K562 (cell line): ENCODE measurements around the gene UBE3B. TPM values are rescaled to one million over a fixed set of nuclear protein-coding genes. Genes with fewer than 3 reads are reported as not detected.

ENCODE experiments used
- ATAC-seq: fragments of 200-7000 bp; cut with Tn5 transposase; 3 replicates; pipeline ENCODE4 v1.9.1; 2020; ENCODE audit warnings: moderate library complexity
- BruUV-seq: library from RNA; stranded (reverse); fragments of 400-500 nt; replicated peaks from 2 replicates; lab custom pipeline; 2021; lab: Mats Ljungman, UMichigan
- CTCF ChIA-PET: fragments of 300-600 bp; formaldehyde crosslinking; extraction: SDS; loops from one replicate; lab custom pipeline; 2021; ENCODE audit warnings: low intra/inter-chr PET ratio; lab: Yijun Ruan, JAX
- POLR2A ChIA-PET: fragments of 300-600, 350-650 bp; sonication (Branson Sonifier 250); formaldehyde crosslinking; extraction: SDS; loops from one replicate; lab custom pipeline; 2021; ENCODE audit warnings: antibody characterized with exemption, inconsistent platforms; lab: Yijun Ruan, JAX
- DNase-seq, 4 experiments: peaks; one replicate each; pipeline versions ENCODE4 v3.0.0 to v3.0.0-alpha.2; 2011 to 2018; ENCODE audit warnings: low spot score in 3 of 4, mixed read lengths in 3 of 4; ENCODE audit errors: extremely low read depth in 1 of 4
- FAIRE-seq: peaks from 2 replicates; lab custom pipeline; 2011; peaks lifted over from hg19 to GRCh38; lab: Jason Lieb, UNC
- H2AFZ ChIP-seq: 2 replicates; pipeline ENCODE4 v1.6.0; 2011; ENCODE audit warnings: low read depth, low read length, control low read depth, inconsistent platforms
- H3K27ac ChIP-seq: fragments of 200-600 bp; 3 replicates; pipeline ENCODE4 v1.8.0; 2011; ENCODE audit warnings: low read depth, mild to moderate bottlenecking, control low read depth, inconsistent platforms, low read length, moderate library complexity, mixed read lengths; ENCODE audit errors: extremely low read depth
- H3K27me3 ChIP-seq, 2 experiments: fragments of 300-600 bp in 1 of 2; 2 replicates in 1 of 2; 3 replicates in 1 of 2; pipeline versions ENCODE4 v1.6.0 to v1.8.0; 2011; ENCODE audit warnings: inconsistent platforms in 2 of 2, low read length in 2 of 2, mild to moderate bottlenecking in 1 of 2, mixed read lengths in 1 of 2, moderate library complexity in 1 of 2; ENCODE audit not compliant: control insufficient read depth in 2 of 2, insufficient read depth in 2 of 2
- H3K36me3 ChIP-seq: fragments of 300-600 bp; 3 replicates; pipeline ENCODE4 v1.8.0; 2011; ENCODE audit warnings: mild to moderate bottlenecking, low read length, inconsistent platforms; ENCODE audit not compliant: control insufficient read depth, insufficient read depth
- H3K4me1 ChIP-seq, 2 experiments: fragments of 200-600 bp in 1 of 2; replicated peaks in 1 of 2; 2 replicates in 1 of 2; 3 replicates in 1 of 2; pipeline versions ENCODE4 v1.5.1 to v1.8.0; 2011; ENCODE audit warnings: inconsistent platforms in 2 of 2, low read length in 2 of 2, mild to moderate bottlenecking in 1 of 2, mixed read lengths in 1 of 2, moderate library complexity in 1 of 2; ENCODE audit not compliant: control insufficient read depth in 2 of 2, insufficient read depth in 2 of 2
- H3K4me2 ChIP-seq: 2 replicates; pipeline ENCODE4 v1.6.1; 2011; ENCODE audit warnings: low read length, control low read depth, inconsistent platforms, mixed read lengths; ENCODE audit not compliant: insufficient read depth
- H3K4me3 ChIP-seq: fragments of 200-600 bp; sonication (generic), shearing (Covaris generic); 2 replicates; pipeline ENCODE4 v1.5.1; 2016; ENCODE audit warnings: control low read depth, inconsistent platforms
- H3K79me2 ChIP-seq: fragments of 200-600 bp; 3 replicates; pipeline ENCODE4 v1.8.0; 2011; ENCODE audit warnings: low read length, inconsistent platforms; ENCODE audit not compliant: control insufficient read depth, insufficient read depth
- H3K9ac ChIP-seq, 2 experiments: 2 replicates each; pipeline versions ENCODE4 v1.6.0 to v1.6.1; 2011; ENCODE audit warnings: low read depth in 2 of 2, low read length in 2 of 2, control low read depth in 1 of 2, inconsistent platforms in 1 of 2, mild to moderate bottlenecking in 1 of 2, mixed read lengths in 1 of 2; ENCODE audit not compliant: insufficient read depth in 1 of 2
- H3K9me1 ChIP-seq: one replicate; pipeline ENCODE4 v1.6.0; 2011; ENCODE audit warnings: inconsistent platforms, mild to moderate bottlenecking, low read length, moderate library complexity; ENCODE audit not compliant: control insufficient read depth, insufficient read depth
- H3K9me3 ChIP-seq: replicated peaks from 2 replicates; pipeline ENCODE4 v1.5.1; 2011; ENCODE audit warnings: low read depth, low read length, inconsistent platforms; ENCODE audit not compliant: control insufficient read depth, insufficient read depth
- H4K20me1 ChIP-seq: replicated peaks from 2 replicates; pipeline ENCODE4 v1.6.1; 2011; ENCODE audit warnings: low read length, inconsistent platforms, mixed read lengths; ENCODE audit not compliant: control insufficient read depth, insufficient read depth
- AFF1 ChIP-seq, 2 experiments: fragments of 450-650 bp; IDR thresholded peaks; 2 replicates each; pipeline ENCODE4 v1.6.1; 2018; ENCODE audit warnings: mild to moderate bottlenecking in 2 of 2, low read depth in 1 of 2; ENCODE audit not compliant: partially characterized antibody in 2 of 2
- BDP1 ChIP-seq: IDR thresholded peaks from 3 replicates; pipeline ENCODE4 v1.6.1; 2011; ENCODE audit not compliant: insufficient read length, insufficient read depth
- CCNT2 ChIP-seq: IDR thresholded peaks from 2 replicates; pipeline ENCODE4 v1.6.1; 2011; ENCODE audit warnings: borderline replicate concordance, low read depth, mild to moderate bottlenecking, moderate library complexity, mixed read lengths, low read length; ENCODE audit not compliant: insufficient read length; ENCODE audit errors: extremely low read depth
- FOXP4 ChIP-seq: sonication (generic); formaldehyde crosslinking; IDR thresholded peaks from 2 replicates; pipeline ENCODE4 v1.8.0; 2022; ENCODE audit warnings: mild to moderate bottlenecking, missing genetic modification reagents, borderline replicate concordance
- MAZ ChIP-seq, 2 experiments: fragments of 450-650 bp in 1 of 2; sonication (generic) in 1 of 2; formaldehyde crosslinking; IDR thresholded peaks in 1 of 2; conservative IDR thresholded peaks in 1 of 2; 2 replicates each; pipeline versions ENCODE4 v1.4.0 to v1.5.0; 2020; ENCODE audit warnings: mild to moderate bottlenecking in 1 of 2, missing genetic modification reagents in 1 of 2
- RNF2 ChIP-seq: sonication (generic); IDR thresholded peaks from 2 replicates; pipeline ENCODE4 v1.6.1; 2016
- SRSF7 ChIP-seq: fragments of 200-400 bp; formaldehyde crosslinking; optimal IDR thresholded peaks from 2 replicates; pipeline ENCODE3; 2017; ENCODE audit warnings: mild to moderate bottlenecking, low read depth, low read length
- ZNF184 ChIP-seq: sonication (generic); formaldehyde crosslinking; IDR thresholded peaks from 2 replicates; pipeline ENCODE4 v1.5.0; 2020; ENCODE audit warnings: missing genetic modification reagents
- ZNF785 ChIP-seq: fragments of 250-450 bp; sonication (Bioruptor Pico); IDR thresholded peaks from 2 replicates; pipeline ENCODE4 v1.4.0; 2020; ENCODE audit warnings: mild to moderate bottlenecking
- ZNF79 ChIP-seq: fragments of 250-450 bp; sonication (Bioruptor Pico); IDR thresholded peaks from 2 replicates; pipeline ENCODE4 v1.4.0; 2020; ENCODE audit warnings: low read depth, mild to moderate bottlenecking, moderate library complexity
- WGBS: fragments of 100-300 bp; shearing (Covaris generic); methylation state at CpG from one replicate; pipeline ENCODE4 v1.1.6; 2016; ENCODE audit warnings: low coverage, mixed read lengths; ENCODE audit not compliant: insufficient coverage; ENCODE audit errors: missing lambda C conversion rate; 5-methylcytosine and 5-hydroxymethylcytosine counted together
- in situ Hi-C: fragments of 300-500 bp; cut with MboI; formaldehyde crosslinking; loops from 4 replicates; pipeline ENCODE4 v1.15.0; 2018; ENCODE audit warnings: inconsistent platforms, mixed read lengths
- intact Hi-C: fragments of 100-400 bp; cut with micrococcal nuclease; formaldehyde crosslinking; loops from 2 replicates; pipeline ENCODE4 v1.14.2; 2022
- polyA plus RNA-seq, 8 experiments: library from polyadenylated mRNA; depleted of rRNA in 4 of 8; stranded (reverse) in 5 of 8; unstranded in 3 of 8; fragments of >200 nt; fragmentation: Nextera tagmentation in 2 of 8; fragmentation: Illumina TruSeq in 1 of 8; extraction: Ambion mirVana in 2 of 8; extraction: Trizol in 1 of 8; gene quantifications; 2 replicates each; pipeline versions ENCODE4 v1.2.1 to v1.2.3, GENCODE V29; 2011 to 2014; ENCODE audit warnings: inconsistent platforms in 1 of 8, missing spikeins in 1 of 8
- total RNA-seq, 7 experiments: library from RNA; depleted of rRNA in 6 of 7; stranded (reverse); fragments of >200 nt in 6 of 7; fragmentation: Illumina TruSeq in 2 of 7; extraction: Trizol in 2 of 7; gene quantifications; 2 replicates each; pipeline versions ENCODE4 v1.2.1 to v1.2.3, GENCODE V29; 2011 to 2021; ENCODE audit warnings: low replicate concordance in 1 of 7
- TF ChIP-seq, protein P1 (sequence below): sonication (generic); formaldehyde crosslinking; IDR thresholded peaks from 2 replicates; pipeline ENCODE4 v1.8.1; 2023; ENCODE audit warnings: mild to moderate bottlenecking, missing genetic modification reagents
- TF ChIP-seq, protein P2 (sequence below): fragments of 250-450 bp; sonication (Bioruptor Pico); IDR thresholded peaks from 2 replicates; pipeline ENCODE4 v1.8.0; 2021; ENCODE audit warnings: borderline replicate concordance, mild to moderate bottlenecking, moderate library complexity; ENCODE audit not compliant: poor library complexity, severe bottlenecking

Gene UBE3B
- total and polyA plus RNA-seq, 9 of the 15 experiments (the other 6 are each of a cell fraction or from before 2014, with no cell fraction given), result 7.6 to 23.6 (median 15.5) TPM

- TF ChIP-seq AFF1 (IDR thresholded peaks at IDR 0.05; ENCODE audit: low read depth in 1 of 2, partially characterized antibody in 2 of 2), result no peak
- TF ChIP-seq BDP1, result no peak
- TF ChIP-seq, protein P1, sequence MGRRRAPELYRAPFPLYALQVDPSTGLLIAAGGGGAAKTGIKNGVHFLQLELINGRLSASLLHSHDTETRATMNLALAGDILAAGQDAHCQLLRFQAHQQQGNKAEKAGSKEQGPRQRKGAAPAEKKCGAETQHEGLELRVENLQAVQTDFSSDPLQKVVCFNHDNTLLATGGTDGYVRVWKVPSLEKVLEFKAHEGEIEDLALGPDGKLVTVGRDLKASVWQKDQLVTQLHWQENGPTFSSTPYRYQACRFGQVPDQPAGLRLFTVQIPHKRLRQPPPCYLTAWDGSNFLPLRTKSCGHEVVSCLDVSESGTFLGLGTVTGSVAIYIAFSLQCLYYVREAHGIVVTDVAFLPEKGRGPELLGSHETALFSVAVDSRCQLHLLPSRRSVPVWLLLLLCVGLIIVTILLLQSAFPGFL (CRISPR knock-in tag), result no peak
These were observed 23.9 kb downstream of the UBE3B start (continued) for GRCh38 chr12:109501299-109501698.

DNA sequence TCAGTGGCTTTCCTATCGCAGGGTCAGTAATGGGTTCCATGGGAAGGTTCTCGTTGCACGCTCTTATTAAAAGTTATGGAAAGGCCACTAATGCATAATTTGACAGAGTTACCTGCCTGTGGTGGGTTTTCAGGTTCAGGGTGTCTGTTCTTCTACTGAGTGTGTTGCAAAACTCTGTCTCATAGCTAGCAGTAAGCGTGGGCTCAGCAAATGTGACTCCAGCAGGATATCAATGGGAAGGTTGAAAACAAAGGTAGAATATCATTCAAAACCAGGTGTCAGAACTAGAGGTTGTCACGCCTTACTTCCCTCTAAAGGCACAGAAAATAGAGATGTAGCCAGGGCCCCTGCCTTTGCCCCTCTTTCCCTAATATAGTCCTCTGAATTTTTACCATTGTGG, 24.9 kb downstream of the UBE3B start:
- no peak for DNase-seq
- no peaks in the 10 kb centered on the region for H4K20me1 ChIP-seq
- no peak overlapping the region for H2AFZ ChIP-seq
- TF ChIP-seq SRSF7 (no peak), CCNT2 (no peak), ZNF785 (CRISPR knock-in tag) (no peak), MAZ (CRISPR knock-in tag; conservative IDR thresholded peaks at IDR 0.05 in 1 of 2, IDR thresholded peaks at IDR 0.05 in 1 of 2) (no peak), ZNF184 (CRISPR knock-in tag) (no peak), RNF2 (no peak), ZNF79 (no peak), FOXP4 (CRISPR knock-in tag) (no peak)
- TF ChIP-seq, protein P2, sequence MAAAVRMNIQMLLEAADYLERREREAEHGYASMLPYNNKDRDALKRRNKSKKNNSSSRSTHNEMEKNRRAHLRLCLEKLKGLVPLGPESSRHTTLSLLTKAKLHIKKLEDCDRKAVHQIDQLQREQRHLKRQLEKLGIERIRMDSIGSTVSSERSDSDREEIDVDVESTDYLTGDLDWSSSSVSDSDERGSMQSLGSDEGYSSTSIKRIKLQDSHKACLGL, result no peak
- H3K4me2 ChIP-seq, result no peak overlapping the region
- WGBS, result 89% methylated on average over 5 of the region's 5 CpGs
- H3K79me2 ChIP-seq, result no peaks in the 10 kb centered on the region
- no TSS peak for BruUV-seq
- H3K9me3 ChIP-seq, result no peaks in the 10 kb centered on the region
- in situ Hi-C loops, result no loop called here
- no peaks in the 10 kb centered on the region for H3K4me1 ChIP-seq
- POLR2A ChIA-PET, result interaction anchor here (0.6 to 1.0 kb wide), 2 partner anchors 14 to 69 kb away, joined by 3 read pairs; no protein-coding TSS in a partner anchor
- no peak for FAIRE-seq
- no peak overlapping the region for H3K4me3 ChIP-seq
- H3K27ac ChIP-seq, result no peak overlapping the region
- H3K27me3 ChIP-seq, result no peaks in the 10 kb centered on the region
- H3K36me3 ChIP-seq, result peaks cover 83% of the 10 kb centered on the region
- ATAC-seq, result no peak
- intact Hi-C loops, result no loop called here
- no peaks in the 10 kb centered on the region for H3K9me1 ChIP-seq
- H3K9ac ChIP-seq, result no peak overlapping the region
- CTCF ChIA-PET, result no interaction called here
